Left renal pelvis (tissue), 4 donors: ENCODE measurements around the gene ESX1. TPM values are rescaled to one million over a fixed set of nuclear protein-coding genes. Genes with fewer than 3 reads are reported as not detected.

Experiments
- polyA plus RNA-seq, 4 donors: library from polyadenylated mRNA; unstranded; fragments of 120-200 nt; gene quantifications; one replicate each; pipeline ENCODE4 v1.2.1, GENCODE V29; 2013; ENCODE audit not compliant: insufficient read length in 4 of 4

The ESX1 gene
- polyA plus RNA-seq, 4 donors, result not detected

Other genes with a start within 250 kb of the ESX1 start
- under 1 TPM in 1 of 4 donors, not detected in 3; 0.40 TPM for gene H2BW1, start 241.2 kb downstream of the ESX1 start, polyA plus RNA-seq
- gene H2BW2, start 215.0 kb downstream of the ESX1 start, polyA plus RNA-seq, result 1 to 10 TPM in 2 of 4 donors, under 1 TPM in 2; 0.66 to 1.2 (median 0.93) TPM
- 10 to 100 TPM; 11.0 to 17.1 (median 13.1) TPM for gene TMSB15C, start 178.7 kb downstream of the ESX1 start, polyA plus RNA-seq
- 1 to 10 TPM; 4.3 to 7.1 (median 5.6) TPM for gene ZCCHC18, start 142.4 kb downstream of the ESX1 start, polyA plus RNA-seq
- gene SLC25A53, start 97.9 kb downstream of the ESX1 start, polyA plus RNA-seq, result 10 to 100 TPM in 3 of 4 donors, 1 to 10 TPM in 1; 8.9 to 12.8 (median 11.4) TPM
- 10 to 100 TPM; 21.3 to 48.1 (median 42.5) TPM for gene FAM199X, start 88.5 kb downstream of the ESX1 start, polyA plus RNA-seq